ENCODE data around the gene FTO. TPM values are rescaled to one million over a fixed set of nuclear protein-coding genes. Genes with fewer than 3 reads are reported as not detected.

Gene FTO
- total and polyA plus RNA-seq, 2 of the 13 experiments (the other 11 are each of a cell fraction or from before 2014, with no cell fraction given): 41.6 to 55.8 TPM

- TF ChIP-seq ZNF781 (CRISPR knock-in tag; IDR thresholded peaks at IDR 0.05; ENCODE audit: borderline replicate concordance, not compliant biosample characterization) (no peak), ZFP37 (CRISPR knock-in tag; IDR thresholded peaks at IDR 0.05; ENCODE audit: borderline replicate concordance) (no peak), PHF21A (CRISPR knock-in tag; IDR thresholded peaks at IDR 0.05) (no peak), ZFP36L1 (CRISPR knock-in tag; IDR thresholded peaks at IDR 0.05) (no peak), ZNF646 (CRISPR knock-in tag; IDR thresholded peaks at IDR 0.05) (no peak), ZNF878 (CRISPR knock-in tag; IDR thresholded peaks at IDR 0.05) (no peak), ZNF496 (CRISPR knock-in tag; IDR thresholded peaks at IDR 0.05; ENCODE audit: insufficient replicate concordance) (no peak), PHF8 (CRISPR knock-in tag; IDR thresholded peaks at IDR 0.05) (0 out of 2 replicates have a peak, but pooled peaks have one; percentile 13), HIC2 (CRISPR knock-in tag; IDR thresholded peaks at IDR 0.05; ENCODE audit: low read depth) (peak; percentile 97), BRCA1 (CRISPR knock-in tag; IDR thresholded peaks at IDR 0.05) (no peak), ZNF136 (CRISPR knock-in tag; IDR thresholded peaks at IDR 0.05; ENCODE audit: low read depth) (no peak)
- TF ChIP-seq, protein P1, sequence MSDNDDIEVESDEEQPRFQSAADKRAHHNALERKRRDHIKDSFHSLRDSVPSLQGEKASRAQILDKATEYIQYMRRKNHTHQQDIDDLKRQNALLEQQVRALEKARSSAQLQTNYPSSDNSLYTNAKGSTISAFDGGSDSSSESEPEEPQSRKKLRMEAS (IDR thresholded peaks at IDR 0.05): peak; percentile 73
- TF ChIP-seq, protein P2, sequence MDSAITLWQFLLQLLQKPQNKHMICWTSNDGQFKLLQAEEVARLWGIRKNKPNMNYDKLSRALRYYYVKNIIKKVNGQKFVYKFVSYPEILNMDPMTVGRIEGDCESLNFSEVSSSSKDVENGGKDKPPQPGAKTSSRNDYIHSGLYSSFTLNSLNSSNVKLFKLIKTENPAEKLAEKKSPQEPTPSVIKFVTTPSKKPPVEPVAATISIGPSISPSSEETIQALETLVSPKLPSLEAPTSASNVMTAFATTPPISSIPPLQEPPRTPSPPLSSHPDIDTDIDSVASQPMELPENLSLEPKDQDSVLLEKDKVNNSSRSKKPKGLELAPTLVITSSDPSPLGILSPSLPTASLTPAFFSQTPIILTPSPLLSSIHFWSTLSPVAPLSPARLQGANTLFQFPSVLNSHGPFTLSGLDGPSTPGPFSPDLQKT (CRISPR knock-in tag; IDR thresholded peaks at IDR 0.05; ENCODE audit: borderline replicate concordance): no peak
- TF ChIP-seq, protein P3, sequence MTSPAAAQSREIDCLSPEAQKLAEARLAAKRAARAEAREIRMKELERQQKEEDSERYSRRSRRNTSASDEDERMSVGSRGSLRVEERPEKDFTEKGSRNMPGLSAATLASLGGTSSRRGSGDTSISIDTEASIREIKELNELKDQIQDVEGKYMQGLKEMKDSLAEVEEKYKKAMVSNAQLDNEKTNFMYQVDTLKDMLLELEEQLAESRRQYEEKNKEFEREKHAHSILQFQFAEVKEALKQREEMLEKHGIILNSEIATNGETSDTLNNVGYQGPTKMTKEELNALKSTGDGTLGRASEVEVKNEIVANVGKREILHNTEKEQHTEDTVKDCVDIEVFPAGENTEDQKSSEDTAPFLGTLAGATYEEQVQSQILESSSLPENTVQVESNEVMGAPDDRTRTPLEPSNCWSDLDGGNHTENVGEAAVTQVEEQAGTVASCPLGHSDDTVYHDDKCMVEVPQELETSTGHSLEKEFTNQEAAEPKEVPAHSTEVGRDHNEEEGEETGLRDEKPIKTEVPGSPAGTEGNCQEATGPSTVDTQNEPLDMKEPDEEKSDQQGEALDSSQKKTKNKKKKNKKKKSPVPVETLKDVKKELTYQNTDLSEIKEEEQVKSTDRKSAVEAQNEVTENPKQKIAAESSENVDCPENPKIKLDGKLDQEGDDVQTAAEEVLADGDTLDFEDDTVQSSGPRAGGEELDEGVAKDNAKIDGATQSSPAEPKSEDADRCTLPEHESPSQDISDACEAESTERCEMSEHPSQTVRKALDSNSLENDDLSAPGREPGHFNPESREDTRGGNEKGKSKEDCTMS (CRISPR knock-in tag; conservative IDR thresholded peaks at IDR 0.05): no peak
Measured at GRCh38 chr16:54175169-54175551, 471.2 kb downstream of the FTO start (continued).
